Thyroid gland (tissue), 4 donors: ENCODE results near the gene CAPN12.

Source experiments
- POLR2A ChIP-seq, 2 donors: fragments of 450-650 bp; IDR thresholded peaks; one replicate each; pipeline ENCODE4 v1.6.1; 2017; ENCODE audit warnings: antibody characterized with exemption in 2 of 2, mild to moderate bottlenecking in 2 of 2, moderate library complexity in 1 of 2
- TF ChIP-seq, protein P1 (sequence below), 6 experiments: fragments of 200-600 bp in 3 of 6; fragments of 450-650 bp in 3 of 6; sonication (generic) in 3 of 6; IDR thresholded peaks; one replicate each; pipeline ENCODE4 v1.5.1; 2016 to 2019; ENCODE audit warnings: antibody characterized with exemption in 6 of 6, mild to moderate bottlenecking in 2 of 6, inconsistent platforms in 1 of 6, moderate library complexity in 1 of 6

- TF ChIP-seq, protein P1, sequence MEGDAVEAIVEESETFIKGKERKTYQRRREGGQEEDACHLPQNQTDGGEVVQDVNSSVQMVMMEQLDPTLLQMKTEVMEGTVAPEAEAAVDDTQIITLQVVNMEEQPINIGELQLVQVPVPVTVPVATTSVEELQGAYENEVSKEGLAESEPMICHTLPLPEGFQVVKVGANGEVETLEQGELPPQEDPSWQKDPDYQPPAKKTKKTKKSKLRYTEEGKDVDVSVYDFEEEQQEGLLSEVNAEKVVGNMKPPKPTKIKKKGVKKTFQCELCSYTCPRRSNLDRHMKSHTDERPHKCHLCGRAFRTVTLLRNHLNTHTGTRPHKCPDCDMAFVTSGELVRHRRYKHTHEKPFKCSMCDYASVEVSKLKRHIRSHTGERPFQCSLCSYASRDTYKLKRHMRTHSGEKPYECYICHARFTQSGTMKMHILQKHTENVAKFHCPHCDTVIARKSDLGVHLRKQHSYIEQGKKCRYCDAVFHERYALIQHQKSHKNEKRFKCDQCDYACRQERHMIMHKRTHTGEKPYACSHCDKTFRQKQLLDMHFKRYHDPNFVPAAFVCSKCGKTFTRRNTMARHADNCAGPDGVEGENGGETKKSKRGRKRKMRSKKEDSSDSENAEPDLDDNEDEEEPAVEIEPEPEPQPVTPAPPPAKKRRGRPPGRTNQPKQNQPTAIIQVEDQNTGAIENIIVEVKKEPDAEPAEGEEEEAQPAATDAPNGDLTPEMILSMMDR (IDR thresholded peaks at IDR 0.05), result no peak
- TF ChIP-seq POLR2A (IDR thresholded peaks at IDR 0.05), result no peak
Observed at GRCh38 chr19:38710416-38710702, 33.9 kb downstream of the CAPN12 start.
